C4-2B (cell line): ENCODE results near the gene MBOAT1.

Experiments used
- CTCF ChIP-seq: fragments of 450-650 bp; conservative IDR thresholded peaks from 2 replicates; pipeline ENCODE4 v1.5.1; 2017; ENCODE audit warnings: mild to moderate bottlenecking
- ZFX ChIP-seq: fragments of 450-650 bp; IDR thresholded peaks from 2 replicates; pipeline ENCODE4 v1.6.1; 2017

GRCh38 chr6:20167601-20168000, 44.7 kb downstream of the MBOAT1 start:
- TF ChIP-seq CTCF (no peak), ZFX (no peak)
